Calu3 (cell line): ENCODE measurements around the gene STPG2. TPM values are rescaled to one million over a fixed set of nuclear protein-coding genes. Genes with fewer than 3 reads are reported as not detected.

Experiments used
- BruUV-seq: library from RNA; stranded (reverse); fragments of 400-500 nt; replicated peaks from 2 replicates; lab custom pipeline; 2021; lab: Mats Ljungman, UMichigan
- CTCF ChIA-PET: fragments of 300-600 bp; sonication (Branson Sonifier 250); formaldehyde crosslinking; loops from one replicate; lab custom pipeline; 2022; ENCODE audit warnings: antibody characterized with exemption; lab: Charles Lee
- DNase-seq: peaks from one replicate; pipeline ENCODE4 v3.0.0; 2022
- H3K27ac Mint-ChIP-seq: one replicate; pipeline ENCODE4 v1.8.0; 2022; ENCODE audit warnings: mixed read lengths; ENCODE audit not compliant: unreplicated experiment
- H3K27me3 Mint-ChIP-seq: one replicate; pipeline ENCODE4 v1.8.0; 2022; ENCODE audit warnings: mixed read lengths; ENCODE audit not compliant: unreplicated experiment
- H3K36me3 Mint-ChIP-seq: one replicate; pipeline ENCODE4 v1.8.0; 2022; ENCODE audit warnings: mild to moderate bottlenecking, moderate library complexity, mixed read lengths; ENCODE audit not compliant: insufficient read depth, unreplicated experiment
- H3K4me1 Mint-ChIP-seq: one replicate; pipeline ENCODE4 v1.8.0; 2022; ENCODE audit warnings: mild to moderate bottlenecking, low read depth, mixed read lengths; ENCODE audit not compliant: unreplicated experiment
- H3K4me3 Mint-ChIP-seq: one replicate; pipeline ENCODE4 v1.8.0; 2022; ENCODE audit warnings: mild to moderate bottlenecking, low read depth, moderate library complexity, mixed read lengths; ENCODE audit not compliant: unreplicated experiment
- H3K9me3 Mint-ChIP-seq: one replicate; pipeline ENCODE4 v1.8.0; 2022; ENCODE audit warnings: low read depth, mixed read lengths; ENCODE audit not compliant: unreplicated experiment
- intact Hi-C: fragments of 100-400 bp; cut with micrococcal nuclease; formaldehyde crosslinking; loops from one replicate; pipeline ENCODE4 v1.10.0; 2022; ENCODE audit not compliant: unreplicated experiment
- total RNA-seq: library from RNA; stranded (reverse); gene quantifications from 2 replicates; pipeline ENCODE4 v1.2.3, GENCODE V29; 2022
- TF ChIP-seq, protein P1 (sequence below): fragments of 200-600 bp; IDR thresholded peaks from one replicate; pipeline ENCODE4 v1.8.0; 2022; ENCODE audit warnings: antibody characterized with exemption; ENCODE audit not compliant: unreplicated experiment

The STPG2 gene
- total RNA-seq, 1 experiment from 2014 or later, result not detected

DNA sequence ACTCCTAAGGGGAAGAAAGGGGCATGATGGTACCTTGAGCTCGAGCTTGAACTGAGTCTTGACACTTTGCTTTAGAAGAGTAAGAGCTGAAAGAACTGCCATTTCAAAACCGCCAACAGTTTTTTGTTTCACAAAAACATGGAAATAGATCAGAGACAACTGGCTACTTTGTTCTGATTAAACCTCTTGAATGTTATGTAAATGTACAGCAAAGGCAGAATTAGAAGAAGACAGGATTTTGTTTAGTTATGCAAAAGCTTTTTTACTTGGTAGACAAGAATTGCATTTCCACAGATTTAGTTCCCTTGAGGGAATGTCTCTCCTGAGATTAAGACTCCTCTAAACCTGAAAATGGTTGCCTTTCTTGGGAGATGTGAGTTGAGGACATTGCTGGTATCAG, 33.3 kb upstream of the STPG2 start:
- no peaks in the 10 kb centered on the region for H3K36me3 Mint-ChIP-seq
- intact Hi-C loops, result no loop called here
- H3K4me1 Mint-ChIP-seq, result no peaks in the 10 kb centered on the region
- no peak overlapping the region for H3K27ac Mint-ChIP-seq
- CTCF ChIA-PET, result no interaction called here
- no peaks in the 10 kb centered on the region for H3K27me3 Mint-ChIP-seq
- DNase-seq, result no peak
- no peaks in the 10 kb centered on the region for H3K9me3 Mint-ChIP-seq
- H3K4me3 Mint-ChIP-seq, result no peak overlapping the region
- BruUV-seq, result no TSS peak
- TF ChIP-seq, protein P1, sequence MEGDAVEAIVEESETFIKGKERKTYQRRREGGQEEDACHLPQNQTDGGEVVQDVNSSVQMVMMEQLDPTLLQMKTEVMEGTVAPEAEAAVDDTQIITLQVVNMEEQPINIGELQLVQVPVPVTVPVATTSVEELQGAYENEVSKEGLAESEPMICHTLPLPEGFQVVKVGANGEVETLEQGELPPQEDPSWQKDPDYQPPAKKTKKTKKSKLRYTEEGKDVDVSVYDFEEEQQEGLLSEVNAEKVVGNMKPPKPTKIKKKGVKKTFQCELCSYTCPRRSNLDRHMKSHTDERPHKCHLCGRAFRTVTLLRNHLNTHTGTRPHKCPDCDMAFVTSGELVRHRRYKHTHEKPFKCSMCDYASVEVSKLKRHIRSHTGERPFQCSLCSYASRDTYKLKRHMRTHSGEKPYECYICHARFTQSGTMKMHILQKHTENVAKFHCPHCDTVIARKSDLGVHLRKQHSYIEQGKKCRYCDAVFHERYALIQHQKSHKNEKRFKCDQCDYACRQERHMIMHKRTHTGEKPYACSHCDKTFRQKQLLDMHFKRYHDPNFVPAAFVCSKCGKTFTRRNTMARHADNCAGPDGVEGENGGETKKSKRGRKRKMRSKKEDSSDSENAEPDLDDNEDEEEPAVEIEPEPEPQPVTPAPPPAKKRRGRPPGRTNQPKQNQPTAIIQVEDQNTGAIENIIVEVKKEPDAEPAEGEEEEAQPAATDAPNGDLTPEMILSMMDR, result no peak

DNA sequence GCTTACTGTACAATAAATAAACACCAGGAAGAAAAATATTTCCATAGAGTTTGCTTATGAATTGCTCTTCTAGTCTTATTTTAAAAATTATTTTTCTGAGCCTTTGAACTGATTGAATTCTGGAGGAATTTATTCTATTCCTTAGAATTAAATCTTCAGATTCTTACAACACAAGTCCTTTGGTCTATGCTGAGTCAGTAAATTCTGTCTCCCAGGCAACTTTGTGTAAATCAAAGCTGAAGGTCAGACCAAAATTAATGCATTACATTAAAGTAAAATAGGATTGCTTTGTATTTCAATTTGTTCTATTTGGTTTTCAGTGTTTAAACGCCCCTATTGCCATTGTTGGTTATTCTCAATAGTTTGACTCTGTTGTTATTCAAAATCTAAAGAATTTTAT, 26.8 kb upstream of the STPG2 start:
- Mint-ChIP-seq H3K36me3 (no peaks in the 10 kb centered on the region), H3K9me3 (no peaks in the 10 kb centered on the region), H3K4me3 (no peak overlapping the region), H3K27me3 (no peaks in the 10 kb centered on the region), H3K4me1 (peaks cover 13% of the 10 kb centered on the region), H3K27ac (no peak overlapping the region)
- CTCF ChIA-PET, result no interaction called here
- BruUV-seq, result no TSS peak
- TF ChIP-seq, protein P1, result no peak
- intact Hi-C loops, result no loop called here
- DNase-seq, result no peak

DNA sequence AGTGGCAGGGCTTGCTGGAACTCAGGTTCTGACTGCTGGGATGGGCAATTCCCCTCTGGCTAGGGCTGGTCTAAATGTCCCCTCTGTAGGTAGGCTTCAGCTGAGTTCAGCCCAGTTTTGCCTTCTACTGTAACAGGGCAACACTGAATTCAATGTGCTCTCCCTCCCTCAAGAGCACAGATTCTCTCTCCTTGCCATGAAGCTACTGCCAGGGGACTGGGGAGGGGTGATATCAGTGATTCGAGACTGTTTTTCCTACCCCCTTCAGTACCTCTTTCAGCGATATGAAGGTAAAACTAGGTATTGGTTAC, 23.4 kb upstream of the STPG2 start:
- no peaks in the 10 kb centered on the region for H3K27me3 Mint-ChIP-seq
- CTCF ChIA-PET, result no interaction called here
- H3K4me1 Mint-ChIP-seq, result peaks cover 21% of the 10 kb centered on the region
- no TSS peak for BruUV-seq
- H3K36me3 Mint-ChIP-seq, result no peaks in the 10 kb centered on the region
- intact Hi-C loops, result no loop called here
- H3K27ac Mint-ChIP-seq, result no peak overlapping the region
- no peak for DNase-seq
- TF ChIP-seq, protein P1, result no peak
- no peaks in the 10 kb centered on the region for H3K9me3 Mint-ChIP-seq
- H3K4me3 Mint-ChIP-seq, result no peak overlapping the region

DNA sequence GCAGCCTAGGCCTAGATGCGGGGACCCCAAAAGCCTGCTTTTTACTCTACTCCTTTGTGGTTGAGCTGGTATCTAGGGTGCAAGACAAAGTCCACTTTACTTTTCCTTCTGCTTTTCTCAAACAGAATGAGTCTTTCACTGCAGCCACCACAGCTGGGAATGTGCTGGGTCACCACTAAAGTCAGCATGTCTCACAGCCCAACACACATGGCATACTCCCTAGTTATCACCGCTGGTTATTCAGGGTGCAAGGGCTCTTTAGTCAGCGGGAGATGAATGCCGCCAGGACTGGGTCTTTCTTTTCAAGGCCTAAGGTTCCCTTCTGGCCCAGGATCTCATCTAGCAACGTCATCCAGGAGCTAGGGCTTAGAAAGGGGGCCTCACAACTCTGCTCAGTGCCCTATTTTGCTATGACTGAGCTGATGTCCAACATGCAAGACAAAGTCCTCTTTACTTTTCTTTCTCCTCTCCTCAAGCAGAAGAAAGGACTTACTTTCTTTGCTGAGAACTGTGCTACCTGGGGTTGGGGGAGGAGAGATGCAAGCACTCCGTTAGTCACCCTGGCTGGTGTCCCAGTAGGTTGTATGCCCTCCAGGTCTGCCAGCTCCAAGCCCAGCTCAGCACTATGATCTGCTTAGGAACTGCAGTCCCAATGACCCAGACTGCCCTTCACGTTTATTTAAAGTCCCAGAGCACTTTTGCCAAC, 22.9 kb upstream of the STPG2 start:
- Mint-ChIP-seq H3K4me3 (no peak overlapping the region), H3K36me3 (no peaks in the 10 kb centered on the region), H3K4me1 (peaks cover 21% of the 10 kb centered on the region), H3K27ac (no peak overlapping the region), H3K27me3 (no peaks in the 10 kb centered on the region), H3K9me3 (no peaks in the 10 kb centered on the region)
- DNase-seq, result peak; percentile 69
- no TSS peak for BruUV-seq
- intact Hi-C loops, result no loop called here
- TF ChIP-seq, protein P1, result no peak
- CTCF ChIA-PET, result no interaction called here
